Esophagus muscularis mucosa (tissue), 3 donors: ENCODE measurements around the gene SLC24A3.

Experiments used
- POLR2A ChIP-seq: fragments of 450-650 bp; IDR thresholded peaks from one replicate; pipeline ENCODE4 v1.6.1; 2017; ENCODE audit warnings: antibody characterized with exemption, moderate library complexity, mild to moderate bottlenecking, low read depth
- TF ChIP-seq, protein P1 (sequence below), 3 experiments: fragments of 200-600 bp in 2 of 3; fragments of 450-650 bp in 1 of 3; sonication (generic) in 2 of 3; IDR thresholded peaks; one replicate each; pipeline ENCODE4 v1.5.1; 2017 to 2019; ENCODE audit warnings: antibody characterized with exemption in 3 of 3, mild to moderate bottlenecking in 2 of 3, moderate library complexity in 1 of 3

DNA sequence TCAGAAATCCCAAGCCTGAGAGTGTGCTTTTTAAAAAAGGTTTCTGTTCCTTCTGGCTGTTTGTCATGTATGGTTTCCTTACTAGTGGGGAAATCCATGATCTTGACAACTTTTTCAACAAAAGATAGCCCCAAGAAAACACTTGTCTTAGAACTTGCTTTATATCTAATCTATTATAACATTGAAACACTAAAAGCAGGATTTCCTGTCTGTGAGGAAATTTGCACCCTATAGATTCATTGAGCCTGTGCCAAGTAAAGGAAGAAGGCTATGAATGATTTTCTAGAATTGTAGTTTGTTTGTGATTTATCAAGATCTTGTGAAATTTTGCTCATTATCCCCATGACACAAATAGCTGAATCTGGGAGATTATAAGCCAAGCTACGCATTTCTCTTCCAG is 307.0 kb downstream of the SLC24A3 start:
- no peak for TF ChIP-seq POLR2A
- TF ChIP-seq, protein P1, sequence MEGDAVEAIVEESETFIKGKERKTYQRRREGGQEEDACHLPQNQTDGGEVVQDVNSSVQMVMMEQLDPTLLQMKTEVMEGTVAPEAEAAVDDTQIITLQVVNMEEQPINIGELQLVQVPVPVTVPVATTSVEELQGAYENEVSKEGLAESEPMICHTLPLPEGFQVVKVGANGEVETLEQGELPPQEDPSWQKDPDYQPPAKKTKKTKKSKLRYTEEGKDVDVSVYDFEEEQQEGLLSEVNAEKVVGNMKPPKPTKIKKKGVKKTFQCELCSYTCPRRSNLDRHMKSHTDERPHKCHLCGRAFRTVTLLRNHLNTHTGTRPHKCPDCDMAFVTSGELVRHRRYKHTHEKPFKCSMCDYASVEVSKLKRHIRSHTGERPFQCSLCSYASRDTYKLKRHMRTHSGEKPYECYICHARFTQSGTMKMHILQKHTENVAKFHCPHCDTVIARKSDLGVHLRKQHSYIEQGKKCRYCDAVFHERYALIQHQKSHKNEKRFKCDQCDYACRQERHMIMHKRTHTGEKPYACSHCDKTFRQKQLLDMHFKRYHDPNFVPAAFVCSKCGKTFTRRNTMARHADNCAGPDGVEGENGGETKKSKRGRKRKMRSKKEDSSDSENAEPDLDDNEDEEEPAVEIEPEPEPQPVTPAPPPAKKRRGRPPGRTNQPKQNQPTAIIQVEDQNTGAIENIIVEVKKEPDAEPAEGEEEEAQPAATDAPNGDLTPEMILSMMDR (IDR thresholded peaks at IDR 0.05) = no peak
